Measurements from ENCODE around the gene AJAP1. TPM values are rescaled to one million over a fixed set of nuclear protein-coding genes. Genes with fewer than 3 reads are reported as not detected.

Gene AJAP1
- total RNA-seq, 2 experiments from 2014 or later, result 0.39 to 0.47 TPM

DNA sequence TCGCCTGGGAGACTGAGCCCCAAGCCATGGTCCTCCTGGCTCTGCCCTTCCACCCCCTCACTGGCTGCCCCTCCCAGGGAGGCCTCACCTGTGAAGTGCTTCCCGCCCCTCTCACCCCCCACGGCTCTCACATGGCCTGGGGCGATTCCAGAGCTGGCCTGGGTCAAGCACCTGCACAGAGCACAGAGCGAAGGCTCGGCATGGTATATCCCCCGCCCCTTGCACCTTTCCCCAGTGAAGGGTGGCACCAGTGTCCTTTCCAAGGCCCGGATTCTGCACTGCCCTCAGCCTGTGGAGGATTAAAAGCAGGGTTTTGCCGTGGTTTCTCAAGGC lies 1.1 kb upstream of the AJAP1 start:
- Histone ChIP-seq H3K4me3 (ENCODE audit: low read length) (no peak overlapping the region), H3K27ac (ENCODE audit: low read depth in 1 of 2, low read length in 2 of 2) (no peak overlapping the region), H3K36me3 (ENCODE audit: insufficient read depth, low read length) (no peaks in the 10 kb centered on the region), H3K9me3 (ENCODE audit: control insufficient read depth in 1 of 2, insufficient read depth in 1 of 2, low read length in 2 of 2) (peaks cover 0 to 20% of the 10 kb centered on the region in 2 experiments), H3K4me1 (ENCODE audit: insufficient read depth, low read length) (peaks cover 6% of the 10 kb centered on the region), H3K27me3 (ENCODE audit: control insufficient read depth in 1 of 2, insufficient read depth in 2 of 2, low read length in 2 of 2) (peaks cover 38 to 59% of the 10 kb centered on the region in 2 experiments)
- ChIA-PET POLR2A (no interaction called here), CTCF (no interaction called here)
- TF ChIP-seq, protein P1, sequence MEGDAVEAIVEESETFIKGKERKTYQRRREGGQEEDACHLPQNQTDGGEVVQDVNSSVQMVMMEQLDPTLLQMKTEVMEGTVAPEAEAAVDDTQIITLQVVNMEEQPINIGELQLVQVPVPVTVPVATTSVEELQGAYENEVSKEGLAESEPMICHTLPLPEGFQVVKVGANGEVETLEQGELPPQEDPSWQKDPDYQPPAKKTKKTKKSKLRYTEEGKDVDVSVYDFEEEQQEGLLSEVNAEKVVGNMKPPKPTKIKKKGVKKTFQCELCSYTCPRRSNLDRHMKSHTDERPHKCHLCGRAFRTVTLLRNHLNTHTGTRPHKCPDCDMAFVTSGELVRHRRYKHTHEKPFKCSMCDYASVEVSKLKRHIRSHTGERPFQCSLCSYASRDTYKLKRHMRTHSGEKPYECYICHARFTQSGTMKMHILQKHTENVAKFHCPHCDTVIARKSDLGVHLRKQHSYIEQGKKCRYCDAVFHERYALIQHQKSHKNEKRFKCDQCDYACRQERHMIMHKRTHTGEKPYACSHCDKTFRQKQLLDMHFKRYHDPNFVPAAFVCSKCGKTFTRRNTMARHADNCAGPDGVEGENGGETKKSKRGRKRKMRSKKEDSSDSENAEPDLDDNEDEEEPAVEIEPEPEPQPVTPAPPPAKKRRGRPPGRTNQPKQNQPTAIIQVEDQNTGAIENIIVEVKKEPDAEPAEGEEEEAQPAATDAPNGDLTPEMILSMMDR (IDR thresholded peaks at IDR 0.05), result no peak
- intact Hi-C loops (cut with DNase I, micrococcal nuclease), result loop anchor here (2.0 to 10.0 kb wide), 5 partner anchors 741 to 1322 kb away; no protein-coding TSS in a partner anchor
- DNase-seq, result no peak
- Mint-ChIP-seq H3K27ac (no peak overlapping the region), H3K4me3 (no peak overlapping the region), H3K36me3 (ENCODE audit: low read depth) (no peaks in the 10 kb centered on the region), H3K9me3 (no peaks in the 10 kb centered on the region), H3K27me3 (peaks cover 22% of the 10 kb centered on the region), H3K4me1 (ENCODE audit: low read depth) (peaks cover 8% of the 10 kb centered on the region)
- no peak for ATAC-seq (ENCODE audit: poor library complexity)

DNA sequence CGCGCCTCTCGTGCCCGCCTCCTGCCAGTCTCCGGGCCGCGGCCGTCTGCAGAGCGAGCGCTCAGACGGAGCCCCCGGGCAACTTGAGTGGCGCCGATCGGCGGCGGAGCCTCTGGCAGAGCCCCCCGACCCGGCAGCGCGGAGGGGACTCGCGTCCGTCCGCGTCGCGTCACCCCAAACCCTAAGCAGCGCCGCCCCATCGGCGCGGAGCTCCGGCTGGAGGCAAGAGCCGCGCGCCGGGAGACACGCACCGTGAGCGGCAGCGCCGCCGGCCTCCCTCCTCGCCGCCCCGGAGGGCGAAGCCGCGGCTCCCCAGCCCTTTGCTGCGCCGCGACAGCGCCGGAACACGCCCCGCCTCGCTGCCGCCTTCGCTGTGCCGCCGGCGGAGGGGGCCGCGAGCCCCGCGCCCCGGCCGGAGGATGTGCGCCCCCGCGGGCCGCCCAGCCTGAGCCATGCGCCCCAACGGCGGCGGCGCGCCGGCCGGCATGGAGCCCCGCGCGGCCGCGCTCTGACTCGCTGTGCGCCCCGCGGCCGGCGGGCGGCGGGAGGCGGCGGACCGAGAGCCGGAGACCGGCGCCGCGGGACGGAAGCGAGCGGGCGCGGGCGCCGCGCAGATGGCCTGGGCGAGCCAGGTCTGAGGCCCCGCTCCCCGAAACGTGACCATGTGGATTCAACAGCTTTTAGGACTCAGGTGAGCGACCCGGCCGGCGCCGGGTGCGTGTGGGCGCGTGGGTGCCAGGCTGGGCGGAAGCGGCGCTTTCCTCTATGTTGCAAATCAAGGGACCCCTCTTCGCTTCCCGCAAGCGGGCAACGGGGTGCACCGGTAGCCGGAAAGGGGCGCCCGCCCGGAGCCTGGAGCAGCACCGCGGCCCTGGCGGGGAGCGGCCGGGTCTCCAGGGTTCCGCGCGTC lies 610 bp downstream of the AJAP1 start:
- intact Hi-C loops (cut with DNase I, micrococcal nuclease), result loop anchor here (5.0 to 10.0 kb wide), 4 partner anchors 743 to 1320 kb away; no protein-coding TSS in a partner anchor
- H3K4me1 Mint-ChIP-seq (ENCODE audit: low read depth), result peaks cover 8% of the 10 kb centered on the region

DNA sequence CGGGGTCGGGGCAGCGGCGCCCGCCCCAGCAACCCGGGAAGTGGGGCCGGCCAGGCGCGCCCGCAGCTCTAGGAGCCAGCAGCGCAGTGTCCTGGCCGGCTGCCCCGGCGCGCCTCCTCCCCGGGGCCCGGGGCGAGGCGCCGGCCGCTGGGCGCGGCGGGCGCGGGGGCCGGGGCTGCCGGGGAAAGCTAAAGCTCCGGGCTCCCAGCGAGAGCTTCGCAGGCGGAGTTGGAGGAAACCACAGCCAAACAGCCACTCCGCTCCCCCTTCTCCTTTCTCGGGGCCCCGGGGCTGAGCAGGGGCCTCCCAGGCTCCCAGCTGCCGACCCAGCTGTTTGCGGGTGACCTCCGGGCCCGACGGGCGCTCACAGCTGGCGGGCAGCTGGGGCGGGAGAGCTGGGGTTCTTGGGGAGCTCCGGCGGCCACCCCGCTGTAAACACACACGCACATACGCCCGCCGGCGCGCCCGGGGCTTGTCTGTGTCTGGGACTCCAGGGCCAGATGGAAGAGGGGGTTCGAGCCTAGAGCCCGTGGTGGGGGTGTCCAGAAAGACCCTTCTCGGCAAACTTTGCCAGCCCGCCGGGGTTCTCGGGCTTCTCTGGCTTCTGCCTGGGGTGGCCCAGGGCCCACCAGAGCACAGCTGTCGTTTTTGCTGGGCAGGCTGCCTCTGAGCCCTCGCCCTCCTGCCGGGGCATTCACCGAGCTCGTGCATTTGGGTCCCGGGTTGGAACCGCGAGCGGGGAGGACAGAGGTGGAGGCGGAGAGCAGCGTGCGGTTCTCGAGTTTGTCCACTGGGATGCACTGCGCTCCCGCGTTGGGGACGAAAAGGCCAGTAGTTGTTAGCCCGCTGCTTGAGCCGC lies 1.5 kb downstream of the AJAP1 start:
- H3K27me3 Mint-ChIP-seq, result peaks cover 46% of the 10 kb centered on the region
- no peaks in the 10 kb centered on the region for H3K9me3 Mint-ChIP-seq
- CTCF ChIA-PET, result no interaction called here
- POLR2A ChIA-PET, result no interaction called here
- Histone ChIP-seq H3K27me3 (ENCODE audit: control insufficient read depth in 1 of 2, insufficient read depth in 2 of 2, low read length in 2 of 2) (peaks cover 39 to 58% of the 10 kb centered on the region in 2 experiments), H3K27ac (ENCODE audit: low read depth in 1 of 2, low read length in 2 of 2) (no peak overlapping the region), H3K4me3 (ENCODE audit: low read length) (no peak overlapping the region), H3K9me3 (ENCODE audit: control insufficient read depth in 1 of 2, insufficient read depth in 1 of 2, low read length in 2 of 2) (peaks cover 0 to 20% of the 10 kb centered on the region in 2 experiments), H3K36me3 (ENCODE audit: insufficient read depth, low read length) (no peaks in the 10 kb centered on the region), H3K4me1 (ENCODE audit: insufficient read depth, low read length) (peaks cover 6% of the 10 kb centered on the region)
- peaks cover 8% of the 10 kb centered on the region for H3K4me1 Mint-ChIP-seq (ENCODE audit: low read depth)
- DNase-seq, result peak in 3 of 14 experiments; percentile 0 to 17 (median 1)
- no peak for ATAC-seq (ENCODE audit: poor library complexity)
- no peaks in the 10 kb centered on the region for H3K36me3 Mint-ChIP-seq (ENCODE audit: low read depth)
- TF ChIP-seq, protein P1 (IDR thresholded peaks at IDR 0.05), result no peak
- intact Hi-C loops (cut with DNase I, micrococcal nuclease), result loop anchor here in 1 of 2 experiments (10.0 kb wide), 1 partner anchor 1319 kb away; no protein-coding TSS in a partner anchor
- H3K4me3 Mint-ChIP-seq, result no peak overlapping the region
- no peak overlapping the region for H3K27ac Mint-ChIP-seq

More for the DNA sequence above, 610 bp downstream of the AJAP1 start:
- Mint-ChIP-seq H3K27ac (no peak overlapping the region), H3K36me3 (ENCODE audit: low read depth) (no peaks in the 10 kb centered on the region), H3K4me3 (no peak overlapping the region), H3K9me3 (no peaks in the 10 kb centered on the region), H3K27me3 (peaks cover 37% of the 10 kb centered on the region)
- Histone ChIP-seq H3K36me3 (ENCODE audit: insufficient read depth, low read length) (no peaks in the 10 kb centered on the region), H3K27ac (ENCODE audit: low read depth in 1 of 2, low read length in 2 of 2) (no peak overlapping the region), H3K9me3 (ENCODE audit: control insufficient read depth in 1 of 2, insufficient read depth in 1 of 2, low read length in 2 of 2) (peaks cover 0 to 20% of the 10 kb centered on the region in 2 experiments), H3K4me1 (ENCODE audit: insufficient read depth, low read length) (peaks cover 6% of the 10 kb centered on the region), H3K4me3 (ENCODE audit: low read length) (no peak overlapping the region), H3K27me3 (ENCODE audit: control insufficient read depth in 1 of 2, insufficient read depth in 2 of 2, low read length in 2 of 2) (peaks cover 42 to 66% of the 10 kb centered on the region in 2 experiments)
- ChIA-PET CTCF (no interaction called here), POLR2A (no interaction called here)
- TF ChIP-seq, protein P1 (IDR thresholded peaks at IDR 0.05), result no peak
- DNase-seq (no peak), ATAC-seq (ENCODE audit: poor library complexity) (no peak)
